NOMO-1 (cell line): ENCODE measurements around the gene EPHA3.

ENCODE experiments used
- DNase-seq, 2 experiments: peaks; one replicate each; lab custom pipeline; 2025; ENCODE audit not compliant: unreplicated experiment in 2 of 2; lab: John Stamatoyannopoulos, UW

Gene EPHA3

GRCh38 chr3:89278302-89279025 is 171.0 kb downstream of the EPHA3 start:
- no peak for DNase-seq

GRCh38 chr3:89280301-89280700 is 172.9 kb downstream of the EPHA3 start:
- no peak for DNase-seq

- no peak for DNase-seq
Measured at GRCh38 chr3:89280822-89281365, 173.5 kb downstream of the EPHA3 start.

- no peak for DNase-seq
Measured at GRCh38 chr3:89287902-89288508, 180.6 kb downstream of the EPHA3 start.

- DNase-seq = no peak
Measured at GRCh38 chr3:89289574-89290190, 182.3 kb downstream of the EPHA3 start.

GRCh38 chr3:89297199-89297598 is 189.8 kb downstream of the EPHA3 start:
- no peak for DNase-seq

- peak in 1 of 2 experiments; percentile 9 for DNase-seq
Measured at GRCh38 chr3:89300526-89300925, 193.1 kb downstream of the EPHA3 start.

GRCh38 chr3:89300981-89301380 is 193.6 kb downstream of the EPHA3 start:
- DNase-seq = no peak

GRCh38 chr3:89303701-89304100 is 196.3 kb downstream of the EPHA3 start:
- no peak for DNase-seq

- DNase-seq = no peak
Measured at GRCh38 chr3:89306540-89306939, 199.1 kb downstream of the EPHA3 start.

- no peak for DNase-seq
Measured at GRCh38 chr3:89311581-89311980, 204.2 kb downstream of the EPHA3 start.

GRCh38 chr3:89312141-89312540 is 204.7 kb downstream of the EPHA3 start:
- DNase-seq = no peak

- no peak for DNase-seq
Measured at GRCh38 chr3:89314454-89315098, 207.2 kb downstream of the EPHA3 start.

- DNase-seq = no peak
Measured at GRCh38 chr3:89315750-89316470, 208.5 kb downstream of the EPHA3 start.

- no peak for DNase-seq
Measured at GRCh38 chr3:89320186-89320585, 212.8 kb downstream of the EPHA3 start.

GRCh38 chr3:89326997-89327396 is 219.6 kb downstream of the EPHA3 start:
- no peak for DNase-seq

GRCh38 chr3:89332386-89332785 is 225.0 kb downstream of the EPHA3 start:
- no peak for DNase-seq

- DNase-seq = no peak
Measured at GRCh38 chr3:89332793-89333192, 225.4 kb downstream of the EPHA3 start.

- DNase-seq = no peak
Measured at GRCh38 chr3:89335693-89336092, 228.3 kb downstream of the EPHA3 start.

- DNase-seq = no peak
Measured at GRCh38 chr3:89340408-89340807, 233.0 kb downstream of the EPHA3 start.

- DNase-seq = no peak
Measured at GRCh38 chr3:89344076-89344475, 236.7 kb downstream of the EPHA3 start.
